ENCODE data around the gene SHF.

GRCh38 chr15:45117308-45118130 is 70.2 kb downstream of the SHF start:
- TF ChIP-seq POLR2A (IDR thresholded peaks at IDR 0.05; ENCODE audit: low read depth, low read length) (no peak), POLR2AphosphoS5 (IDR thresholded peaks at IDR 0.05; ENCODE audit: low read depth, low read length) (no peak)

Measured in GM12892 (cell line).